Stimulated activated CD4-positive, alpha-beta T cell treated with anti-CD3 and anti-CD28 coated beads, Interleukin-4, amount 100 ng/mL, for 1 hour (primary cell): ENCODE results near the gene MRPS23.

Experiments used
- DNase-seq: peaks from one replicate; pipeline ENCODE4 v3.0.0-alpha.2; 2020

The MRPS23 gene

DNA sequence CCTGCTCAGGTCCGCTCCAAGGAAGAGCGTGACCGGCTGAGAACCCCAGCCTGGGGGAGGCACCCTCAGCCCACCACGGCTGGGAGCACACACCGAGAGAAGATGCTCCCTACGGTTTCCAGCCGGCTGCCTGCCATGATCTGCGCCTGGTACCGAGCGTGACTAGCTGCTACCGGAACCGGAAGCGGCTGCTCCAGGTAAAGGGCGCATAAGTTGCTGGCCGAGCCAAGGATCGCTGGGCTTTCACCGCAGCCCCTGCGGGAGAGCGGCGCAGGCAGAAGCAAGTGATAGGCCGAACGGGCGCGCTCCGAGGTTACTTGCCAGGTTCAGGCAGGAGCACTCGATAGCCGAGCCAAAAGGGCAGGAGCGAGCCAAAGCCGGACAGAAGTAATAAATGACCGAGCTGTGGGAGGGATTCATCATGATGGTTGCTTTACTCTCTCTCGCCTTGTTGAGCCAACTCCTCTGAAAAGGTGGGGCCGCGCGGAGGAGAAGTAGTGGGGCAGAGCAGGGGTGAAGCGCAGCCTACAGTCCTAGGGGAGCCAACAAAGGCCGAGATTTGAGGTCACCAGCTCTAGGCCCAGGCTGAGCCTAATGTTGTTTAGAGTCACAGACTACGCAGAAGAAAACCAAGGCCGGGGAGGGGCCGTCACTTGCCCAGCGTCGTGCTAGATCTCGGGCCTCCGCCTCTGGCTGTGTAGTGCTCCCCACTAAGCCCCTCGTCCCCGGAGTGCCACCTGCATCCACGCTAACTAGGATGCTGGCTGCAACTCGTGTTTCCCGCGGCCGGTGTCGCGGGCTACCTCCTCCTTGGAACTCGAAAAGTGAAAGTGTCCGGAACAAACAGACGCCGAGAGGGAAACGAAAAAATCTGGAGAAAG, at the start of gene MRPS23:
Gene MRPS23, minus strand, starts transcription at position 171 of the 881 bp plus-strand sequence. Its CDS starts 34 bp downstream, at position 137.
- DNase-seq: peak; percentile 96

- no peak for DNase-seq
Measured at GRCh38 chr17:57899391-57899790, 49.5 kb upstream of the MRPS23 start.

GRCh38 chr17:57898487-57899311, 48.9 kb upstream of the MRPS23 start:
- no peak for DNase-seq

GRCh38 chr17:57895382-57896060, 45.7 kb upstream of the MRPS23 start:
- no peak for DNase-seq

DNA sequence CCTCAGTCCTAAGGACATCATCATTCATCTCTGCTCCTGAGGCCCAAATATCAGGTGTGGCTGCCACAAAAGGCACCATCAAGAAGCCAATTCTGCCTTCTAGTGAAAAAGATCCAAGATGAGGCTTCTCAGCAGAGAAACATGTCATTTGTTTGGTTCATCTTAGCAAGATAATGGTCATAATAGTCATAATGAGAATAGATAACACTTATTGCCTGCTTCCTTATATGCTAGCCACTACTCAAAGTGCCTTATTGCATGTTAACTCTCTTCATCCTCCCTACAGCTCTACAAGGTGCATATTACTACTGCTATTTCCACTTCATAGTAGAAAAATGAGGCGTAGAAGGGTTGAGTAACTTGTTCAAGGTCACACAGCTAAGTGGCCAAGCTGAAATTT, 45.0 kb upstream of the MRPS23 start:
- DNase-seq: no peak

DNA sequence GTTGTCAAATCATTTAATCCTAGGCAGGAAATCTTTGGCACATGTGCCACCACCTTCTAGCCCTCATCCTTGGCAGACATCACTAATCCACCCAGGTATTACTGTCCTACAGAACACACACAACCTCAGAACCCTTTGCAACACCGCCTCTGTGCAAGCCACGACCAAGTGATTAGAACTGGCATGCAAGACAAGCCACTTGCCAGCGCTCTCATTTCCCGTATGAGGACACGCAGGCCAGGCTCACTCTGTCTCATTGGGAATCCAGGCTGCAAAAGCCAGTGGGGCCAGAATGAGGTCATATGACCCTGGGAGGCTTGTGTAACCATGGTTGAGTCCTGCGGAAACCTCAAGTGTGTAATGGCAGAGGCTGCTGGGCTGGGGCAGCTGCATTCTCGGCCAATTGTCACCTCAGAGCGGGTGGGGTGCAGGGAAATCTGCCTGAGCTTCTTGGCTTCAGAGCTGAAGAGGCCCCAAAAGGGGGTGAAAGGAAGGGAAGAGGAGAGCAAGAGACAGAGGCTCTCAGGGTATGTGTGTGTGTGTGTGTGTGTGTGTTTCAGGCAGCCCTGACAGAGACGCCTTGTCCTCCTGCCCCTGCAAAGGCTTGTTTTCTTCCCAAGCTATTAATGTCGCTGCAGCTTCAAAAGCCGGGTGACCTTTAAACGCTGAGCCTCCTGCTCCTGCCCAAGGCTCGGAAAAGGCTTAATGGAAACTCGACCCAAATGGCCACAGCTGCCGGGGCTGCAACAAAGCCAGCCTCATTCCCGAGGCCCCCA, 43.2 kb upstream of the MRPS23 start:
- DNase-seq: no peak

- DNase-seq: peak; percentile 81
Measured at GRCh38 chr17:57892146-57892819, 42.4 kb upstream of the MRPS23 start.

DNA sequence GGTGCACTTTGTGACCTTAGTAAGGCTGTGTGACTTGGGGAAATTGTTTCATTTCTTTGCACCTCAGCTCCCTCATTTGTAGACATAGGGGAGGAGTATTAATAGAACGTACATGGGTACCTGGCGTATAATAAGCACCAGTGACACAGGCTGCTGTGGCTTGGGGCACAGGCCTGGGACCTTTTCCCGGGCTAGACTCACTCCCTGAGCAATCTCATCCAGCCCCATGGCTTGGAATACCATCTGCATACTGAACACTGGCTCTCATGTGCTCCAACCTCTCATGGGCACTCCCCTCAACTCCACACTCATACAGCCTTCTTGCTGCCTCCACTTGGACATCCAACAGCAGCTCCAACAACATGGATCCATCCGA, 41.0 kb upstream of the MRPS23 start:
- DNase-seq: no peak

DNA sequence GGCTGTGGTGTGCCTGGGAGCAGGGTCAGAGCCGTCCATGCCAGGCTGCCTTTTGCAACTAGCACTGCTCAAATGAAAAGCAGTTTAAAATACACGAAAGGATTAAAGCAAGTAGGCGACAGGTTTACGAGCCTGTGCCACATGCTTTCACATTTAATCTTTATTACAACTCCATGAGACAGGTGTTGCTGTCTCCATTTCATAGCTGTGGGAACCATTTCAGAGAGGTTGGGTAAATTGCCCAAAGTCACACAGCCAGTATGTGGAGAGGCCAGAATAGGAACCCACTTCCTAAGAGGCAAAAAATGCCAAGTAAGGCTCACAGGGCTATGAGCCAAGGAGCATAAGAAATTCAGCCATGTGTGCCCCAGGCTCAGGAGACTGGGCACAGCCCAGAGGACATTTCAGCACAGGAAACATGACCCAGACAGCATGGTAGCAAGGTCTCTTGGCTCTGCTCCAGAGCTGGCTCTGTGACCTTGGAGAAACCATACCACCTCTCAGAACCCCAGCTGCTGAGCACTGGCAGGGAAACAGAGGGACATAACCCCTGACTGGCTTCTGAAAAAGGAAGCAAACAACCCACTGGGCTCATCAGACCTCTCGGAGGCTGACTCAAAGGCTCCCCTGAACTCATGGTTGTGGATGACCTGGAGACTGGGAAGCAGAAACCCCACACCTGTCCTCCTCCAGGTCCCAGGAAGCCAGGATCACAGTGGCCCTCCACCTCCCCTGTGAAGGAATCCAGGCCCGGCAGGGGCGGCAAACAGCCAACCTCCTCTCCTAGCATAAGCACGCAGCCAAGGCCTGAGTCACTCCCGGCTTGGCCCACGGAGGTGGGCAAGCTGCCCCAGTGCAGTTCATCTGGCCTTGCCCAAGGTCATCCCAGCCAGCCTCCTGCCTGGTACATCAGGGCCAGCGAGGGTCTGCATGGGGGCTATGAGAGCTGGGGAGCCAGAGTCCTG, 40.3 kb upstream of the MRPS23 start:
- DNase-seq: no peak

- DNase-seq: no peak
Measured at GRCh38 chr17:57889252-57889651, 39.4 kb upstream of the MRPS23 start.

GRCh38 chr17:57888311-57889216, 38.7 kb upstream of the MRPS23 start:
- no peak for DNase-seq

DNA sequence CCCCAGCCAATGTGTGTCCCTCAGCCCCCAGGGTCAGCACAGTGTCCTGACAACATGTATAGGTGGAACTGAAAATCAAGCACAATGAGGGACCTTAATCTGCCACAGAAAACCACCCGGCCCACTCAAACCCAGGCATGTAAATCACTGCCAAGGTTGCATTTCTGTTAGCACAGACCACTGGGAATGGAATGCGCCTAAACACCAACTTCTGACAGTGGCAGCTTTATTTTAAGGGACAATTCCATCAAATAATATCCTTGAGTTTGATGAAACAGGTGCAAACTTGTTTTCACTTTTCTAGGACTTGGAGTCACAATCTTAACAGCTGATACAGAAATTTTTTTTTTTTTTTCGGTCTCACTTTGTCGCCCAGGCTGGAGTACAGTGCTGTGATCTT, 37.3 kb upstream of the MRPS23 start:
- DNase-seq: no peak

GRCh38 chr17:57886020-57886419, 36.2 kb upstream of the MRPS23 start:
- no peak for DNase-seq

- no peak for DNase-seq
Measured at GRCh38 chr17:57885148-57885915, 35.5 kb upstream of the MRPS23 start.

DNA sequence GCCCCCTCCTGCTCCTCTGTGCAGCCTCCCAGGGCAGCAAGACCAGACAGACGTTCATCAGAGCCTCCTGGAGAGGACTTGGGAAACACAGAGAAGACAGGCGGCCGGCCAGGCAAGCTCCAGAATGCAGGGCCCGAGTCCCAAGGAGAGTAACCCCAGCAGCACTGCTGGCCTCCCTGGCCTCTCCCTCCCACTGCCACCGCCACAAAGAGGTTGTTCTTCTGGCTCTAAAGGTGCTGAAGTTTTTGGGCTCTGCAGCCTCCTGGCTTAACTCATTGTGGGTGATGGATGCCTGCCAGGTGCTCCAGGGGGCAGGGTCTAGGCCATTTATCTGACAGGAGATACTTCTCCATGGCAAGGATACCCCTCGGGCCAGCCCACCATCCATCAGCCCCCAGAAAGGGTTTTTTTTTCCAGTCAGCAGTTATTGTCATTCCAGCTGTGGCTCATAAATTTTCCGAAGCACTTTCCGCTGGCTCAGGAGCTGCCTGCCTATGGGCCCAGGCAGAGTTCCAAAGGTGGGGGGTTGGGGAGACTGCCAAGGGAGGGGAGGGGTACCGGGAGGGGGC, 32.0 kb upstream of the MRPS23 start:
- no peak for DNase-seq

- DNase-seq: no peak
Measured at GRCh38 chr17:57881143-57881542, 31.3 kb upstream of the MRPS23 start.

GRCh38 chr17:57880086-57880456, 30.2 kb upstream of the MRPS23 start:
- DNase-seq: peak; percentile 18

DNA sequence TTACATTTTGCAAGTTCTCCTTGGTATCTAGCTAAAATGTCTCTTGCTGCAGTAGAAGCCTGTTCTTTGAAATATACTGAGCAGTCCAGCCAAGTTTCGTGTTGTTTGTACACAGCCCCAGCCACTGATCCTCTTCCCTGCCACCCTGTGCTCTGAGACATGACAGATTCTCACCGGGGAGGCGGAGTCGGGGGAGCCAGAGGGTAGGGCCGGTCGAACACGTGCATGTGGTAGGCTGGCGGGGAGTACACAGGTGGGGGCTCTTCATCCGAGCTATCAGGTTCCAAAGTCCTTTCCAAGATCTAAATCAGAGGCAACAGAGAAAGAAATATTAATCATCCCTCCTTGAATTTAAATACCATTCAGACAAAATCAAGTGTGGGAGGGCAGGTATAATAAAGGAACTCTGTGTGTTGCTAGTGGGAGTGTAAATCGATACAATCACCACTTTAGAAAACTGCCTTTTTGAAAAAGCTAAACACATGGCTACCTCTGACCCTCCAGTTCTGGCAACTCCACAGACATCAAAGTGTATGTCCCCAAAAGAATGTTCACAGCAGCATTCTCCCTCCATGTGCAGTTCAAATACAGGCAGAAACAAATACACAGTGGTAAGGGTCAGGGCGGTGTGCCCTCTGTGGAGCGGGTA, 29.7 kb upstream of the MRPS23 start:
- peak; percentile 20 for DNase-seq
